ENCODE results near the gene CUL9. TPM values are rescaled to one million over a fixed set of nuclear protein-coding genes. Genes with fewer than 3 reads are reported as not detected.

CUL9 gene
- total and polyA plus RNA-seq, 3 experiments from 2014 or later = 9.0 to 38.3 (median 35.3) TPM

DNA sequence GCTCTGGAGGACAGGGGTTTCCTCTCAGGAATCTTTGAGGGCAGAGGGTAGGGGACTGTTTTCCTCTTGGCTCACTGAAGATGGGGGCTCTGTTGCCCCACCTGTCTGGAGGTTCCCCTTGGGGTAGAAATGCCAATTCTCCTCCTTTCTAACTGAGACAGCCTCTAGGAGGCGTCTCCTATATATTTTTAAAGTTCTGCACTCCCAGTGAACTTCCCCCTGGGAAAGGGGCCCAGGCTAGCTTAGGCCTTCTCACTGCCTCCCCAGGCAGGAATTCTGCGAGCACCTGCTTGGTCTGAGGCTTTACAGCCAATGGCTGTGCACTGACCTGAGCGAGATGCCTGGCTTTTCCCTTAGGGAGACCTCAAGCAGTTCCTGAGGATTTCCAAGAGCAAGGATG lies 35.7 kb upstream of the CUL9 start:
- peaks cover 2 to 6% of the 10 kb centered on the region in 2 donors for H3K27me3 Mint-ChIP-seq
- Histone ChIP-seq H3K36me3 (ENCODE audit: insufficient read depth, low read length) (no peaks in the 10 kb centered on the region), H3K27me3 (ENCODE audit: insufficient read depth, low read length, poor library complexity, severe bottlenecking) (no peaks in the 10 kb centered on the region), H3K4me1 (ENCODE audit: insufficient read depth, low read length) (peaks cover 21% of the 10 kb centered on the region), H3K4me3 (ENCODE audit: low read length) (no peak overlapping the region), H3K9me3 (ENCODE audit: low read length) (no peaks in the 10 kb centered on the region), H3K27ac (ENCODE audit: low read depth, low read length) (no peak overlapping the region)
- no peak overlapping the region for H3K4me3 Mint-ChIP-seq
- ChIA-PET CTCF (interaction anchor here (1.5 kb wide), 1 partner anchor 245 kb away, joined by 6 read pairs; no protein-coding TSS in a partner anchor), POLR2A (no interaction called here)
- peaks cover 18 to 24% (median 23%) of the 10 kb centered on the region in 3 donors for H3K4me1 Mint-ChIP-seq
- H3K27ac Mint-ChIP-seq = no peak overlapping the region
- no peaks in the 10 kb centered on the region for H3K9me3 Mint-ChIP-seq
- no peak for DNase-seq
- H3K36me3 Mint-ChIP-seq = no peaks in the 10 kb centered on the region

GRCh38 chr6:43146709-43147688 lies 35.0 kb upstream of the CUL9 start:
- Histone ChIP-seq H3K4me3 (ENCODE audit: low read length) (no peak overlapping the region), H3K27ac (ENCODE audit: low read depth, low read length) (no peak overlapping the region), H3K27me3 (ENCODE audit: insufficient read depth, low read length, poor library complexity, severe bottlenecking) (no peaks in the 10 kb centered on the region), H3K36me3 (ENCODE audit: insufficient read depth, low read length) (no peaks in the 10 kb centered on the region), H3K9me3 (ENCODE audit: low read length) (no peaks in the 10 kb centered on the region), H3K4me1 (ENCODE audit: insufficient read depth, low read length) (peaks cover 19% of the 10 kb centered on the region)
- DNase-seq = no peak
- peaks cover 2 to 6% of the 10 kb centered on the region in 2 donors for H3K27me3 Mint-ChIP-seq
- CTCF ChIA-PET = interaction anchor here (1.4 to 1.5 kb wide), 2 partner anchors 246 kb away, joined by 3 to 6 read pairs; no protein-coding TSS in a partner anchor
- POLR2A ChIA-PET = no interaction called here
- H3K27ac Mint-ChIP-seq = peak overlapping the region in 1 of 8 donors; percentile 83
- no peaks in the 10 kb centered on the region for H3K36me3 Mint-ChIP-seq
- no peaks in the 10 kb centered on the region for H3K9me3 Mint-ChIP-seq
- H3K4me3 Mint-ChIP-seq = no peak overlapping the region
- H3K4me1 Mint-ChIP-seq = peaks cover 17 to 21% (median 20%) of the 10 kb centered on the region in 3 donors

DNA sequence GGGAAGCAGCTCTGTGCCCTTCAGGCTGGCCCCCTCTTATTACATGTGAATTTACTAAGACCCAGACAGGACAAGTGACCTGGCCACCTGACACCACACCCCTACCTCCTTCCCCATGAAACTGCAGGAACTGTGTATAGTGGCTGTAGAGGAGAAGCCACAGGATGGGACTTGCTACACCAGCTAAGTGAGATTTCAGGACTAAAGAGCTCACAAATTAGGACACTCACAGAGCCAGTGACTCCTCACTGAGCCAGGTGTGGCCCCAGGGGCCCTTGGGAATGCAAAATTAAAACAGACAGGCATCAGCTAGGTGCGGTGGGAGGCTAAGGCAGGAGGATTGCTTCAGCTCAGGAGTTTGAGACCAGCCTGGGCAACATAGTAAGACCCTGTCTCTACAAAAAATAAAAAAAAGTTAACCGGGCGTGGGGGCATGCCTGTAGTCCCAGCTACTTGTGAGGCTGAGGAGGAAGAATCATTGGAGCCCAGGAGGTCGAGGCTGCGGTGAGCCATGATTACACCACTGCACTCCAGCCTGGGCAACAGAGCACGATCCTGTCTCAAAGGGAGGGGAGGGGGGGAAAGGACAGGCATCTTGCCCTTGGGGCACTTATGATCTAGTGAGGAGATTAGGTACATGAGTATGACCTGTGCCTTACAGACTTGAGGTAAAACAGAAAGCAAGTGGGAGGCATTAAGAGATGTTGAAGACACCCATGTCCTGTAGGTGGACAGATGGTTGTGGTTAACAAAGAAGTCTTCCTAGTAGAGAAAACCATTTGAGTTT lies 34.1 kb upstream of the CUL9 start:
- H3K4me1 ChIP-seq (ENCODE audit: insufficient read depth, low read length) = peaks cover 11% of the 10 kb centered on the region
- H3K9me3 Mint-ChIP-seq = no peaks in the 10 kb centered on the region
- no peaks in the 10 kb centered on the region for H3K36me3 ChIP-seq (ENCODE audit: insufficient read depth, low read length)
- peaks cover 2 to 6% of the 10 kb centered on the region in 2 donors for H3K27me3 Mint-ChIP-seq
- H3K27me3 ChIP-seq (ENCODE audit: insufficient read depth, low read length, poor library complexity, severe bottlenecking) = no peaks in the 10 kb centered on the region
- POLR2A ChIA-PET = no interaction called here
- no peak overlapping the region for H3K4me3 Mint-ChIP-seq
- no peak for DNase-seq
- H3K4me3 ChIP-seq (ENCODE audit: low read length) = no peak overlapping the region
- peaks cover 9 to 12% (median 11%) of the 10 kb centered on the region in 3 donors for H3K4me1 Mint-ChIP-seq
- CTCF ChIA-PET = interaction anchor here (1.4 kb wide), 1 partner anchor 247 kb away, joined by 3 read pairs; no protein-coding TSS in a partner anchor
- H3K27ac ChIP-seq (ENCODE audit: low read depth, low read length) = no peak overlapping the region
- no peaks in the 10 kb centered on the region for H3K9me3 ChIP-seq (ENCODE audit: low read length)
- H3K36me3 Mint-ChIP-seq = no peaks in the 10 kb centered on the region
- peak overlapping the region in 1 of 8 donors; percentile 91 for H3K27ac Mint-ChIP-seq

- POLR2A ChIA-PET = no interaction called here
- H3K9me3 Mint-ChIP-seq = no peaks in the 10 kb centered on the region
Measured at GRCh38 chr6:43149265-43149664, 32.7 kb upstream of the CUL9 start.

DNA sequence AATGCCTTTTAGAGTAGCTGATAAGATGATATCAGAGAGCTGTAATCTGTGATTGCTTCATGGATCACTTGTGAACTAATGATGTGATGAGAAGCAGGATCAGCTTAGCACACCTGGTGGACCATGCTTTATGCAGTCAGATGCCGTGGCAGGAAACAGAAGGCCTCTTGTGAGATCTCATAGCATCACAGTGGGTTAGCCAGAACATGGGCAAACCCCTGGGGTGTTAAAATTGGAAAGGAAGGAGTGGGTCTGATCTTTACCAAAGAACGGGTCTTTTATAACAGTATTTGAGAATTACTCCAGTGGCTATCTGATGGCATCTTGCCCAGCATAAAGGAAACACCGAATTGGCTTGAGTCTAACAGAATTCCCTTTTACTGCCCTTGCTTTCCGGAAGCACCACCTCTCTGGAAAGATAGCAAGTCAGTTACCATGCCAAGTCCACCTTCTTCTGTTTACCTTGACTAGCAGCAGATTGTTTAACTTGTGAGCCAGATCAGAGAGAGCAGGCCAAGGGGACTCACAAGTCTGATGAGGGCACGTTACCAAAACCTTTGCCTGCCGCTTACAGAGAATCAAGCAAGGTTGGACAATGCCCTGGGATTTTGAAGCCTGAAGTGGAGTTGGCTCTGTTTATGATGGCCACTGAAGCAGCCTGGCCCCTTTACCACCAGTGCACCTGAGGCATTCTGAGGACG lies 31.8 kb upstream of the CUL9 start:
- Histone ChIP-seq H3K4me3 (ENCODE audit: low read length) (no peak overlapping the region), H3K27ac (ENCODE audit: low read depth, low read length) (no peak overlapping the region), H3K36me3 (ENCODE audit: insufficient read depth, low read length) (no peaks in the 10 kb centered on the region), H3K4me1 (ENCODE audit: insufficient read depth, low read length) (no peaks in the 10 kb centered on the region), H3K27me3 (ENCODE audit: insufficient read depth, low read length, poor library complexity, severe bottlenecking) (no peaks in the 10 kb centered on the region), H3K9me3 (ENCODE audit: low read length) (no peaks in the 10 kb centered on the region)
- no peak overlapping the region for H3K4me3 Mint-ChIP-seq
- no peaks in the 10 kb centered on the region for H3K36me3 Mint-ChIP-seq
- H3K27me3 Mint-ChIP-seq = peaks cover under 1 to 6% of the 10 kb centered on the region in 2 donors
- peak overlapping the region in 1 of 8 donors; percentile 11 for H3K27ac Mint-ChIP-seq
- DNase-seq = no peak
- H3K9me3 Mint-ChIP-seq = no peaks in the 10 kb centered on the region
- no peaks in the 10 kb centered on the region for H3K4me1 Mint-ChIP-seq
- POLR2A ChIA-PET = interaction anchor here (0.6 kb wide), 1 partner anchor 263 kb away, joined by 6 read pairs; no protein-coding TSS in a partner anchor
- CTCF ChIA-PET = interaction anchor here (0.8 kb wide), 1 partner anchor 246 kb away, joined by 4 read pairs; no protein-coding TSS in a partner anchor

More at GRCh38 chr6:43149265-43149664, 32.7 kb upstream of the CUL9 start:
- H3K4me3 Mint-ChIP-seq = no peak overlapping the region
- H3K36me3 Mint-ChIP-seq = no peaks in the 10 kb centered on the region
- no peaks in the 10 kb centered on the region for H3K36me3 ChIP-seq (ENCODE audit: insufficient read depth, low read length)
- CTCF ChIA-PET = interaction anchor here (0.8 kb wide), 1 partner anchor 245 kb away, joined by 4 read pairs; no protein-coding TSS in a partner anchor
- peaks cover 2 to 6% of the 10 kb centered on the region in 2 donors for H3K27me3 Mint-ChIP-seq
- H3K27ac Mint-ChIP-seq = no peak overlapping the region
- H3K4me3 ChIP-seq (ENCODE audit: low read length) = no peak overlapping the region
- DNase-seq = no peak
- H3K4me1 ChIP-seq (ENCODE audit: insufficient read depth, low read length) = no peaks in the 10 kb centered on the region
- no peaks in the 10 kb centered on the region for H3K27me3 ChIP-seq (ENCODE audit: insufficient read depth, low read length, poor library complexity, severe bottlenecking)
- no peak overlapping the region for H3K27ac ChIP-seq (ENCODE audit: low read depth, low read length)
- H3K4me1 Mint-ChIP-seq = no peaks in the 10 kb centered on the region
- no peaks in the 10 kb centered on the region for H3K9me3 ChIP-seq (ENCODE audit: low read length)

GRCh38 chr6:43159599-43159998 lies 22.4 kb upstream of the CUL9 start:
- CTCF ChIA-PET = no interaction called here
- DNase-seq = no peak
- no peak overlapping the region for H3K4me3 ChIP-seq (ENCODE audit: low read length)
- POLR2A ChIA-PET = no interaction called here
- no peaks in the 10 kb centered on the region for H3K36me3 ChIP-seq (ENCODE audit: insufficient read depth, low read length)
- Mint-ChIP-seq H3K4me1 (no peaks in the 10 kb centered on the region), H3K27me3 (no peaks in the 10 kb centered on the region), H3K9me3 (no peaks in the 10 kb centered on the region), H3K36me3 (no peaks in the 10 kb centered on the region), H3K4me3 (no peak overlapping the region), H3K27ac (peak overlapping the region in 1 of 8 donors; percentile 41)
- no peak overlapping the region for H3K27ac ChIP-seq (ENCODE audit: low read depth, low read length)
- no peaks in the 10 kb centered on the region for H3K9me3 ChIP-seq (ENCODE audit: low read length)
- H3K4me1 ChIP-seq (ENCODE audit: insufficient read depth, low read length) = no peaks in the 10 kb centered on the region
- no peaks in the 10 kb centered on the region for H3K27me3 ChIP-seq (ENCODE audit: insufficient read depth, low read length, poor library complexity, severe bottlenecking)

GRCh38 chr6:43163899-43164298 lies 18.1 kb upstream of the CUL9 start:
- CTCF ChIA-PET = interaction anchor here (1.6 kb wide), 1 partner anchor 20 kb away, joined by 5 read pairs; no protein-coding TSS in a partner anchor
- Mint-ChIP-seq H3K27me3 (peaks cover 0 to 2% of the 10 kb centered on the region in 2 donors), H3K27ac (no peak overlapping the region), H3K4me3 (no peak overlapping the region), H3K36me3 (no peaks in the 10 kb centered on the region), H3K4me1 (no peaks in the 10 kb centered on the region), H3K9me3 (no peaks in the 10 kb centered on the region)
- Histone ChIP-seq H3K36me3 (ENCODE audit: insufficient read depth, low read length) (no peaks in the 10 kb centered on the region), H3K27me3 (ENCODE audit: insufficient read depth, low read length, poor library complexity, severe bottlenecking) (no peaks in the 10 kb centered on the region), H3K9me3 (ENCODE audit: low read length) (no peaks in the 10 kb centered on the region), H3K4me3 (ENCODE audit: low read length) (no peak overlapping the region), H3K27ac (ENCODE audit: low read depth, low read length) (no peak overlapping the region), H3K4me1 (ENCODE audit: insufficient read depth, low read length) (no peaks in the 10 kb centered on the region)
- POLR2A ChIA-PET = interaction anchor here (0.7 kb wide), 1 partner anchor 353 kb away, joined by 8 read pairs; no protein-coding TSS in a partner anchor
- DNase-seq = no peak

Data from CD8-positive, alpha-beta memory T cell (primary cell).